K562 (cell line): ENCODE data around the gene ATMIN. TPM values are rescaled to one million over a fixed set of nuclear protein-coding genes. Genes with fewer than 3 reads are reported as not detected.

ENCODE experiments used
- ADNP ChIP-seq: fragments of 200-800 bp; sonication (Bioruptor generic); IDR thresholded peaks from 2 replicates; pipeline ENCODE4 v1.6.1; 2016; ENCODE audit warnings: missing genetic modification characterization, missing compliant biosample characterization
- ARNT ChIP-seq, 2 experiments: fragments of 450-650 bp; IDR thresholded peaks; 2 replicates each; pipeline ENCODE4 v1.6.1; 2016; ENCODE audit warnings: mild to moderate bottlenecking in 1 of 2
- CBX3 ChIP-seq, 2 experiments: IDR thresholded peaks; 1 replicate in 1 of 2; 2 replicates in 1 of 2; pipeline ENCODE4 v1.6.1; 2012; ENCODE audit warnings: inconsistent platforms in 2 of 2, low read length in 2 of 2, borderline replicate concordance in 1 of 2, control low read depth in 1 of 2
- FOXK2 ChIP-seq, 2 experiments: fragments of 450-650 bp; IDR thresholded peaks in 1 of 2; conservative IDR thresholded peaks in 1 of 2; 2 replicates each; pipeline ENCODE4 v1.6.1; 2016; ENCODE audit warnings: low read depth in 2 of 2, mild to moderate bottlenecking in 1 of 2
- FUS ChIP-seq: fragments of 200-400 bp; formaldehyde crosslinking; optimal IDR thresholded peaks from 2 replicates; pipeline ENCODE3; 2017; ENCODE audit warnings: low read depth, low read length
- HDAC1 ChIP-seq, 2 experiments: fragments of 450-650 bp; IDR thresholded peaks; 2 replicates each; pipeline ENCODE4 v1.6.1; 2016 to 2017; ENCODE audit warnings: inconsistent platforms in 1 of 2, mild to moderate bottlenecking in 1 of 2, moderate library complexity in 1 of 2
- HMG20B ChIP-seq: fragments of 250-450 bp; sonication (Bioruptor Pico); IDR thresholded peaks from 2 replicates; pipeline ENCODE4 v1.5.0; 2021; ENCODE audit warnings: mild to moderate bottlenecking
- MCM5 ChIP-seq: fragments of 450-650 bp; IDR thresholded peaks from 2 replicates; pipeline ENCODE4 v1.6.1; 2016; ENCODE audit warnings: low read depth
- NCOA1 ChIP-seq: fragments of 450-650 bp; IDR thresholded peaks from 2 replicates; pipeline ENCODE4 v1.6.1; 2016; ENCODE audit warnings: low read depth
- TBP ChIP-seq: optimal IDR thresholded peaks from 2 replicates; pipeline ENCODE3; 2011; ENCODE audit warnings: low read depth, low read length, improper control_type of control experiment
- ZEB2 ChIP-seq: fragments of 450-650 bp; IDR thresholded peaks from 2 replicates; pipeline ENCODE4 v1.6.1; 2016
- polyA plus RNA-seq, 8 experiments: library from polyadenylated mRNA; depleted of rRNA in 4 of 8; stranded (reverse) in 5 of 8; unstranded in 3 of 8; fragments of >200 nt; fragmentation: Nextera tagmentation in 2 of 8; fragmentation: Illumina TruSeq in 1 of 8; extraction: Ambion mirVana in 2 of 8; extraction: Trizol in 1 of 8; gene quantifications; 2 replicates each; pipeline versions ENCODE4 v1.2.1 to v1.2.3, GENCODE V29; 2011 to 2014; ENCODE audit warnings: inconsistent platforms in 1 of 8, missing spikeins in 1 of 8
- total RNA-seq, 7 experiments: library from RNA; depleted of rRNA in 6 of 7; stranded (reverse); fragments of >200 nt in 6 of 7; fragmentation: Illumina TruSeq in 2 of 7; extraction: Trizol in 2 of 7; gene quantifications; 2 replicates each; pipeline versions ENCODE4 v1.2.1 to v1.2.3, GENCODE V29; 2011 to 2021; ENCODE audit warnings: low replicate concordance in 1 of 7
- TF ChIP-seq, protein P1 (sequence below): fragments of 450-650 bp; IDR thresholded peaks from 2 replicates; pipeline ENCODE4 v1.6.1; 2018; ENCODE audit warnings: mild to moderate bottlenecking, low read depth; ENCODE audit not compliant: partially characterized antibody
- TF ChIP-seq, protein P2 (sequence below), 2 experiments: fragments of 250-450 bp in 1 of 2; fragments of 450-650 bp in 1 of 2; sonication (Bioruptor Pico) in 1 of 2; IDR thresholded peaks; 2 replicates each; pipeline versions ENCODE4 v1.6.1 to v1.8.0; 2016 to 2021; ENCODE audit warnings: mild to moderate bottlenecking in 2 of 2, moderate library complexity in 2 of 2, missing compliant biosample characterization in 1 of 2, missing genetic modification characterization in 1 of 2
- TF ChIP-seq, protein P3 (sequence below): sonication (generic); IDR thresholded peaks from 2 replicates; pipeline ENCODE4 v1.6.1; 2016
- TF ChIP-seq, protein P4 (sequence below), 2 experiments: fragments of 450-650 bp in 1 of 2; sonication (generic) in 1 of 2; formaldehyde crosslinking in 1 of 2; IDR thresholded peaks; 2 replicates each; pipeline versions ENCODE4 v1.7.1 to v1.9.0; 2016 to 2022; ENCODE audit warnings: inconsistent platforms in 1 of 2, mild to moderate bottlenecking in 1 of 2, missing genetic modification reagents in 1 of 2

The ATMIN gene
- total and polyA plus RNA-seq, 9 of the 15 experiments (the other 6 are each of a cell fraction or from before 2014, with no cell fraction given), result 6.7 to 40.9 (median 23.4) TPM

DNA sequence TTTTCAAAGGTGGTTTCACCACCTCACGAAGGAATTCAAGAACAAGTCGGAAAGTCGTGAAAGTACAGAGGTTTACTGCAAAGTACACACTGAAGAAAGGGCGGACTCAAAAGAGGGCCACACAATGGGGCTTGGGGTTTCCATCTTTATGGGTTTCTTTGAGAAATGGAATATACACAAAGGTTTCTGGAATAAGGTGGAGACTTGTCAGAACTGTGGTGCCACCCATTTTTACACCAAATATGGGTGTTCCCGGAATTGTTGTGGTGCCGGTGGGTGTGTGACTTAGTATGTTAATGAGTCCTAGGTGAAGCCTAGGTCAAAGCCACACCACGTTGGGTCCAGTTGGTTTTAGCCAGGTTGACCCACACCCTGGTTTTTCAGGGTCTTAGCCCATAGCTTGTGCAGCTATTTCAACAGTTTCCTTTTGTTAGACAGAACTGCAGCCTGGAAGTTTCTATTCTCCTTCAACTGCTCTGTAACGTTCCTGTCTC, 61.1 kb downstream of the ATMIN start (continued):
- TF ChIP-seq, protein P1, sequence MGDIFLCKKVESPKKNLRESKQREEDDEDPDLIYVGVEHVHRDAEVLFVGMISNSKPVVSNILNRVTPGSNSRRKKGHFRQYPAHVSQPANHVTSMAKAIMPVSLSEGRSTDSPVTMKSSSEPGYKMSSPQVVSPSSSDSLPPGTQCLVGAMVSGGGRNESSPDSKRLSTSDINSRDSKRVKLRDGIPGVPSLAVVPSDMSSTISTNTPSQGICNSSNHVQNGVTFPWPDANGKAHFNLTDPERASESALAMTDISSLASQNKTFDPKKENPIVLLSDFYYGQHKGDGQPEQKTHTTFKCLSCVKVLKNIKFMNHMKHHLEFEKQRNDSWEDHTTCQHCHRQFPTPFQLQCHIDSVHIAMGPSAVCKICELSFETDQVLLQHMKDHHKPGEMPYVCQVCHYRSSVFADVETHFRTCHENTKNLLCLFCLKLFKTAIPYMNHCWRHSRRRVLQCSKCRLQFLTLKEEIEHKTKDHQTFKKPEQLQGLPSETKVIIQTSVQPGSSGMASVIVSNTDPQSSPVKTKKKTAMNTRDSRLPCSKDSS, result no peak
- TF ChIP-seq HDAC1 (IDR thresholded peaks at IDR 0.05) (peak in 1 of 2 experiments; percentile 62; a peak in 2 of 4 replicates), FUS (no peak), TBP (peak; percentile 12), CBX3 (IDR thresholded peaks at IDR 0.05; ENCODE audit: borderline replicate concordance in 1 of 2, low read length in 2 of 2) (peak in 1 of 2 experiments; percentile 64; a peak in 1 of 3 replicates), NCOA1 (0 out of 2 replicates have a peak, but pooled peaks have one; percentile 27), ARNT (IDR thresholded peaks at IDR 0.05) (peak in 1 of 2 experiments; percentile 98; a peak in 2 of 4 replicates), MCM5 (no peak), ADNP (tag) (no peak), HMG20B (CRISPR knock-in tag) (no peak), ZEB2 (peak; percentile 22; the same call in 1 of the 2 replicates), FOXK2 (conservative IDR thresholded peaks at IDR 0.05 in 1 of 2, IDR thresholded peaks at IDR 0.05 in 1 of 2; ENCODE audit: low read depth in 2 of 2) (peak; percentile 62 to 74; a peak in 2 of 4 replicates)
- TF ChIP-seq, protein P2, sequence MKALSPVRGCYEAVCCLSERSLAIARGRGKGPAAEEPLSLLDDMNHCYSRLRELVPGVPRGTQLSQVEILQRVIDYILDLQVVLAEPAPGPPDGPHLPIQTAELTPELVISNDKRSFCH (CRISPR knock-in tag; IDR thresholded peaks at IDR 0.05), result no peak
- TF ChIP-seq, protein P2 (tag; IDR thresholded peaks at IDR 0.05), result 0 out of 2 replicates have a peak, but pooled peaks have one; percentile 13
- TF ChIP-seq, protein P3, sequence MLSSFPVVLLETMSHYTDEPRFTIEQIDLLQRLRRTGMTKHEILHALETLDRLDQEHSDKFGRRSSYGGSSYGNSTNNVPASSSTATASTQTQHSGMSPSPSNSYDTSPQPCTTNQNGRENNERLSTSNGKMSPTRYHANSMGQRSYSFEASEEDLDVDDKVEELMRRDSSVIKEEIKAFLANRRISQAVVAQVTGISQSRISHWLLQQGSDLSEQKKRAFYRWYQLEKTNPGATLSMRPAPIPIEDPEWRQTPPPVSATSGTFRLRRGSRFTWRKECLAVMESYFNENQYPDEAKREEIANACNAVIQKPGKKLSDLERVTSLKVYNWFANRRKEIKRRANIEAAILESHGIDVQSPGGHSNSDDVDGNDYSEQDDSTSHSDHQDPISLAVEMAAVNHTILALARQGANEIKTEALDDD, result peak; percentile 44; the same call in 1 of the 2 replicates
- TF ChIP-seq, protein P4, sequence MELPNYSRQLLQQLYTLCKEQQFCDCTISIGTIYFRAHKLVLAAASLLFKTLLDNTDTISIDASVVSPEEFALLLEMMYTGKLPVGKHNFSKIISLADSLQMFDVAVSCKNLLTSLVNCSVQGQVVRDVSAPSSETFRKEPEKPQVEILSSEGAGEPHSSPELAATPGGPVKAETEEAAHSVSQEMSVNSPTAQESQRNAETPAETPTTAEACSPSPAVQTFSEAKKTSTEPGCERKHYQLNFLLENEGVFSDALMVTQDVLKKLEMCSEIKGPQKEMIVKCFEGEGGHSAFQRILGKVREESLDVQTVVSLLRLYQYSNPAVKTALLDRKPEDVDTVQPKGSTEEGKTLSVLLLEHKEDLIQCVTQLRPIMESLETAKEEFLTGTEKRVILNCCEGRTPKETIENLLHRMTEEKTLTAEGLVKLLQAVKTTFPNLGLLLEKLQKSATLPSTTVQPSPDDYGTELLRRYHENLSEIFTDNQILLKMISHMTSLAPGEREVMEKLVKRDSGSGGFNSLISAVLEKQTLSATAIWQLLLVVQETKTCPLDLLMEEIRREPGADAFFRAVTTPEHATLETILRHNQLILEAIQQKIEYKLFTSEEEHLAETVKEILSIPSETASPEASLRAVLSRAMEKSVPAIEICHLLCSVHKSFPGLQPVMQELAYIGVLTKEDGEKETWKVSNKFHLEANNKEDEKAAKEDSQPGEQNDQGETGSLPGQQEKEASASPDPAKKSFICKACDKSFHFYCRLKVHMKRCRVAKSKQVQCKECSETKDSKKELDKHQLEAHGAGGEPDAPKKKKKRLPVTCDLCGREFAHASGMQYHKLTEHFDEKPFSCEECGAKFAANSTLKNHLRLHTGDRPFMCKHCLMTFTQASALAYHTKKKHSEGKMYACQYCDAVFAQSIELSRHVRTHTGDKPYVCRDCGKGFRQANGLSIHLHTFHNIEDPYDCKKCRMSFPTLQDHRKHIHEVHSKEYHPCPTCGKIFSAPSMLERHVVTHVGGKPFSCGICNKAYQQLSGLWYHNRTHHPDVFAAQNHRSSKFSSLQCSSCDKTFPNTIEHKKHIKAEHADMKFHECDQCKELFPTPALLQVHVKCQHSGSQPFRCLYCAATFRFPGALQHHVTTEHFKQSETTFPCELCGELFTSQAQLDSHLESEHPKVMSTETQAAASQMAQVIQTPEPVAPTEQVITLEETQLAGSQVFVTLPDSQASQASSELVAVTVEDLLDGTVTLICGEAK (IDR thresholded peaks at IDR 0.05), result 0 out of 2 replicates have a peak, but pooled peaks have one; percentile 36
- TF ChIP-seq, protein P4 (CRISPR knock-in tag; IDR thresholded peaks at IDR 0.05), result no peak
